Prostate gland (tissue), 2 donors: ENCODE results near the gene NUP160.

Source experiments
- POLR2A ChIP-seq: fragments of 450-650 bp; IDR thresholded peaks from one replicate; pipeline ENCODE4 v1.6.1; 2016; ENCODE audit warnings: antibody characterized with exemption, mild to moderate bottlenecking
- POLR2AphosphoS5 ChIP-seq: sonication (generic); formaldehyde crosslinking; IDR thresholded peaks from one replicate; pipeline ENCODE4 v1.6.1; 2017; ENCODE audit warnings: antibody characterized with exemption
- TF ChIP-seq, protein P1 (sequence below), 4 experiments: fragments of 200-600 bp in 2 of 4; fragments of 450-650 bp in 2 of 4; sonication (generic) in 2 of 4; IDR thresholded peaks; 1 replicate in 3 of 4; 2 replicates in 1 of 4; pipeline ENCODE4 v1.5.1; 2016 to 2019; ENCODE audit warnings: antibody characterized with exemption in 4 of 4, mild to moderate bottlenecking in 2 of 4, moderate library complexity in 2 of 4

DNA sequence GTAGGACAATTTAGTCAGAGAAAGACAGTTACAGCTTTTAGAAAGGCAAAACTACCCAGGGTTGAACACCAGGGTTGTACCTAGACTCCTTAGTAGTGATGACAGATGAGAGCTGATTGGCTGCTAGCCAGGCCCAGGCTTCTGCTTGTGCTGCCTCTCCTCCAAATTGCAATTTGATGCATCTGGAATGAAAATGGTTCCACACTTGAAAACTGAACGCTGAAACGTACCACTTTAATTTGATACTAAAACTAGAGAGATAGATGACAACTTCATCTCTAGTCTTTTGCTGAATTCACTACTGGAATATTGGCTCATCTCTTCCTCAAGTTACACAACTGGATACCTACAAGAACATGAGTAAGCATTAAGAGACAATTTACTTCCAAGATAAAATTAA is 61.8 kb downstream of the NUP160 start:
- TF ChIP-seq, protein P1, sequence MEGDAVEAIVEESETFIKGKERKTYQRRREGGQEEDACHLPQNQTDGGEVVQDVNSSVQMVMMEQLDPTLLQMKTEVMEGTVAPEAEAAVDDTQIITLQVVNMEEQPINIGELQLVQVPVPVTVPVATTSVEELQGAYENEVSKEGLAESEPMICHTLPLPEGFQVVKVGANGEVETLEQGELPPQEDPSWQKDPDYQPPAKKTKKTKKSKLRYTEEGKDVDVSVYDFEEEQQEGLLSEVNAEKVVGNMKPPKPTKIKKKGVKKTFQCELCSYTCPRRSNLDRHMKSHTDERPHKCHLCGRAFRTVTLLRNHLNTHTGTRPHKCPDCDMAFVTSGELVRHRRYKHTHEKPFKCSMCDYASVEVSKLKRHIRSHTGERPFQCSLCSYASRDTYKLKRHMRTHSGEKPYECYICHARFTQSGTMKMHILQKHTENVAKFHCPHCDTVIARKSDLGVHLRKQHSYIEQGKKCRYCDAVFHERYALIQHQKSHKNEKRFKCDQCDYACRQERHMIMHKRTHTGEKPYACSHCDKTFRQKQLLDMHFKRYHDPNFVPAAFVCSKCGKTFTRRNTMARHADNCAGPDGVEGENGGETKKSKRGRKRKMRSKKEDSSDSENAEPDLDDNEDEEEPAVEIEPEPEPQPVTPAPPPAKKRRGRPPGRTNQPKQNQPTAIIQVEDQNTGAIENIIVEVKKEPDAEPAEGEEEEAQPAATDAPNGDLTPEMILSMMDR (IDR thresholded peaks at IDR 0.05) = no peak
- TF ChIP-seq POLR2A (no peak), POLR2AphosphoS5 (no peak)
